GM21515 (cell line): ENCODE measurements around the gene PLPP3.

Source experiments
- ATAC-seq: cut with Tn5 transposase; IDR thresholded peaks from one replicate; pipeline ENCODE4 v1.9.1; 2021; ENCODE audit not compliant: unreplicated experiment

Gene PLPP3

DNA sequence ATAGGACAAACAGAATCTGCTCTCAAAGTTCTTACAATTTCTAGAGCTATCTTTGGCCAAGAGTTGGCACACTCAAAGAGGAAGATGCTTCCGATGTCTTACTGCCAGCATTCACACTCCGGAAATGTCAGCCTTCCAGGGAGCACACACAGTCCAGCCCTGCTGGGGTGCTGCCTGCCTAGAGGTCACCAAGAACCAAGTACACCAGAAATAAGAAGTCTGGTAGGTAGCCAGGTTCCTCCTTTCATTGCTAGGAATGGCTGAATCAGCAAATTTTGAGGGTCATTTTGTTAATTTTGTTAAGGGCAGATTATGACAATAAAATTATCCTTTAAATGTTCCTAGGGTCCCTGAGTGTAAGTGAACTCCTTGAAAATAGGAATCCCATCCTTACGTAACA is 77.5 kb downstream of the PLPP3 start:
- no peak for ATAC-seq

GRCh38 chr1:56501426-56501825 is 77.9 kb downstream of the PLPP3 start:
- no peak for ATAC-seq

GRCh38 chr1:56496821-56497772 is 82.3 kb downstream of the PLPP3 start:
- ATAC-seq: no peak

DNA sequence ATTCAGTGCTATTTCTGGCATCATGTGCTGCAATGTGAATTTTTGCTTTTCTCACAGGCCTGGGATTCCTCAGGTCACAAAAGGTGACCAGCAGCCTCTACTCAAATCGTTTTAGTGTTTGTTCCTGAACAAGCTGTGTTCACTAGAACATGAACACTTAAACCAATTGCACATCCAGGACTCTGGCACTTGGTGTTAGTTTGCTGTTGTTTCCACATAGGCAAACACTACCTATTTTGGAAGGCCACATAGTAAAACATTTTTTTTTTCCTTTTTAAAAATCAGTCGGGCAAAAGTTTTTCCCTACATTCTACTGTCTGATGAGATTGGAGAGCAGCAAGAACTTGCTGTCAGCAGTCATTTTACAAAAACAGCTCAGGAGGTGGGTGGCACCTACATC is 83.2 kb downstream of the PLPP3 start:
- ATAC-seq: no peak

- no peak for ATAC-seq
Observed at GRCh38 chr1:56495538-56495937, 83.8 kb downstream of the PLPP3 start.

GRCh38 chr1:56494306-56494705 is 85.1 kb downstream of the PLPP3 start:
- no peak for ATAC-seq

- ATAC-seq: no peak
Observed at GRCh38 chr1:56493826-56494225, 85.5 kb downstream of the PLPP3 start.

- no peak for ATAC-seq
Observed at GRCh38 chr1:56491441-56491840, 87.9 kb downstream of the PLPP3 start.

- no peak for ATAC-seq
Observed at GRCh38 chr1:56490619-56491018, 88.7 kb downstream of the PLPP3 start.

- ATAC-seq: no peak
Observed at GRCh38 chr1:56489695-56490094, 89.7 kb downstream of the PLPP3 start.

- no peak for ATAC-seq
Observed at GRCh38 chr1:56484695-56485094, 94.7 kb downstream of the PLPP3 start.

DNA sequence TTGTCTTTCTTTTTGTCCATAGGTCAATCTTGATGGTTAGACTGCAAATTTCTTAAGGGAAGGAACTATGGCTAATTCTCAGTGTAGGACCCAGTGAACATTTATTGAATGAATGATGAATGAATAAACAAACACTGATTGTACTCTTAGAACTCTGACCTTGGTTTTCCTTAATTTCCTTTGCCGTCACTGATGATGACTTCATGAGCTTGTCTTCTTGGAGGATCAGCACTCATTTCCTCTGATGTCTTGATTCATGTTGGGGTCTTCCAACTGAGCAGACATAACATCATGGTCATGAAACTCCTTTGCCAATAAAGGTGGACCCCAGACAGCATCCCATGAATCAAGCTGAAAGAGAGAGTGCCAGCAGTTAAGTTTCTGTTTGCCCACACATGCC is 96.3 kb downstream of the PLPP3 start:
- ATAC-seq: no peak

DNA sequence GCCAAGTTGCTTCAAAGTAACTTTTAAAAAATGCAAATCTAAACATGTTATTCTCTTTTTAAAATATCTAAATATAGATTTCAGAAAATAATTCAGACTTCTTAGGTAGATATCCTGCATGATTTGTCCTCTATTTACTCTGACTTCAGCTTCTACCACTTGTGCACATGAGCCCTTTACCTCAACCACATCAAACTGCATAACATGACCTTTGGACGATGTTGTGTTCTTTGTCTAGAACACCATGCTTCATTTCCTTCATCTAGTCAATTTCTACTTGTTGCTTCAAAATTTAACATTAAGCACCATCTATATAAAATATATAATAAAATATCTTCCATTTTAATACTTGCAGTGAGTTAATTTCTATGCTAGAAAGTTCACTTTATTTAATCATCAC is 96.9 kb downstream of the PLPP3 start:
- ATAC-seq: no peak

DNA sequence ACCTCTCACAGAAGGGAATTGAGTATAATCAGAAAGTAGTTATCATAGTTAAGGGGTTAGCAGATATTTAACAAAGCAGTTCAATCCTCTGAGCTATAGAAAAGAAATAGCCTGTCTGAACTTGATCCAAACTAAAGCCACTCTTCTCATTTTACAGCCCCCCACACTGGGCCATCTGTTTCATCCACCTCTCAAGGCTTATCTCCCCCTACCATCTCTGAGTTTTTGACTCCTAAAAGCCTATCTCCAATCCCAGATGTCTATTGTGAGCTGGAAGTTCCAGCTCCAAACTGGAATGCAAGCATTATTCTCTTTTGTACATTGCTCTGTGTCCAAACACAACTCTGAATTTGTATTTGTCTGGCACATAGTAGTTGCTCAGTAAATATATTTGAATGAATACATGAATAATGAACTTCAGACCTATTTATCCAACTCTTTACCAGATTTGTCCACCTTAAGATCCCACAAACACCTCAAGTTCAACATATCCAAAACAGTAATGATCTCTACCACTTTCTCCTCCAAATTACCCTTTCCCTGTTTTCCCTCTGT is 98.1 kb downstream of the PLPP3 start:
- ATAC-seq: no peak

- no peak for ATAC-seq
Observed at GRCh38 chr1:56478734-56479133, 100.6 kb downstream of the PLPP3 start.

DNA sequence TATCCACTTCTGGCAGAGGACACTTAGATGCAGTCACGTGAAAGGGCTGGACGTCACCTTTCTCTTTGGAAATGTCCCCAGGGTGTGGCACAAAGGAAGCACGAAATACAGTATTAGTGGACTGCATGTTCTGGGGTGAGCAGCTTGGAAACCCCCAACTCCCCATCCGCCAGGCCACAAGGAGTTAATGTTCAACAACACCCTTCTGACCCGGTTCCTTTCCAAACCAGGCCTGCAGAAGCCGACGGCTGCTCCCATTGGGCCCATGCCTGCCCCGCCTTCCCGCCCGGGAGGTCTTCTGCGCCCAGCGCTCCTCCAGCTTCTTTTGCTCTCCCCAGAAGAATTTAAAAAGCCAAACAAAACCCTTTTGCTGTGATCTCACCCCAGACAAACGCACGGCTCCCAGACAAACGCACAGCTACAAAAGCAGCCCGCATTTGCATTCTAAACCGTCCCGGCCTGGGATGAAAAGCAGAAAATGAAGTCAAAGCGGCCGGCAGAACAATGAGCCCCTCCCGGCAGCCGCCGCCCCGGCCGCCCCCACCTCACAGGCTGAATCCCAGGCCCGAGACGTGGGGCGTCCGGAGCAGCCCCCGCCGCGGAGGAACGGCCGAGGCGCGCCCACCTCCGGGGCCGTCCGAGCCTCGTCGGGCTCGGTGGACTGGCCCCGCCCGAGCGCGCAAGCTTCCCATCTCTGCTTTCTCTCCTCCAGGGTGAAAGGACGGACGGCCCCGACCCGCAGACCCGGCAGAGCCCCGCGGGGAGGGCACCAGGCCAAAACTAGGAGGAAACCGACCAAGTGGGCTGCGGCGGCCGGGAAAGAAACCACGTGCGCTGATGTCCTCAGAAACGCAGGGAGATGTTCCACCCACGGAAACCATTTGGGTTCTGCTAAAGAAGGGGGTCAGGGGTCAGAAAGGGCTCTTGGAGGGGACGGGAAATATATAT is 101.9 kb downstream of the PLPP3 start:
- ATAC-seq: no peak

- no peak for ATAC-seq
Observed at GRCh38 chr1:56473582-56474270, 105.6 kb downstream of the PLPP3 start.

GRCh38 chr1:56472860-56473259 is 106.5 kb downstream of the PLPP3 start:
- peak; percentile 90 for ATAC-seq

GRCh38 chr1:56469640-56470371 is 109.6 kb downstream of the PLPP3 start:
- ATAC-seq: no peak

DNA sequence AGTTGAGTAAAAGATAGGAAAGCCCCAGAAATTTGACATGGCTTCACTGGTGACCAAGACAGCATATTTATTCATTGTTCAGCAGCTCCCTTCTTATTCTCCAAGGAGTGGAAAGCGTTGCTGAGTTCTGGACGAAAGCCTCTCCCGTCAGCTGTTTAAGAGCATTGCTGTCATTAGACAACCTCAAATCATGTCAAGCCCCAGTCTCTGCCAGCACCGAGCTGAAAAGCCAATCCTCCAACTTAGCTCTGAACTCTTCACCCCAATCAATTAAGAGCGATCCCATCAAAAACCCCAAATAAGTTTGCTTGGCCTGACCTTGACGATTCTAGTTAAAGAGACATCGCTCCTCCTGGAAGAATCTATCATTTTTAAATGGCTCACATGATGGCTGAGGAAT is 110.8 kb downstream of the PLPP3 start:
- no peak for ATAC-seq
